ENCODE data around the gene ANKRD2.

- TF ChIP-seq POLR2A (IDR thresholded peaks at IDR 0.05; ENCODE audit: low read depth, low read length) (no peak), PAX5 (IDR thresholded peaks at IDR 0.05; ENCODE audit: insufficient read depth, low read length, severe bottlenecking) (no peak), TAF1 (IDR thresholded peaks at IDR 0.05; ENCODE audit: low read depth, low read length) (no peak), POLR2AphosphoS5 (IDR thresholded peaks at IDR 0.05; ENCODE audit: low read depth, low read length) (no peak), SPI1 (IDR thresholded peaks at IDR 0.05; ENCODE audit: low read depth, low read length) (no peak), POU2F2 (IDR thresholded peaks at IDR 0.05; ENCODE audit: low read depth, low read length) (no peak)
These were observed 55.6 kb downstream of the ANKRD2 start for GRCh38 chr10:97628228-97628627.
